Cerebellar cortex (tissue), 1 donor: ENCODE results near the gene DNAJC16.
A peak's percentile ranks its signal among the peaks of the same experiment; 100 is the strongest.
"Not testable (repeated sequence)": the region's sequence is repeated elsewhere in the genome, so short reads cannot be mapped to it uniquely, and the experiment has no call there.

Experiments used
- DNase-seq: peaks from one replicate; pipeline ENCODE4 v3.0.0-alpha.2; 2015; ENCODE audit warnings: low spot score

Gene DNAJC16

GRCh38 chr1:15526490-15527339 is at the start of gene DNAJC16:
Gene DNAJC16, plus strand, starts transcription at chr1:15526848. Its CDS starts 2,258 bp downstream, at chr1:15529106.
- peak; percentile 100 for DNase-seq

- no peak for DNase-seq
Measured at GRCh38 chr1:15476927-15477326, 49.7 kb upstream of the DNAJC16 start.

GRCh38 chr1:15477646-15478212 is 48.9 kb upstream of the DNAJC16 start:
- no peak for DNase-seq

- DNase-seq: no peak
Measured at GRCh38 chr1:15479654-15480347, 46.8 kb upstream of the DNAJC16 start.

GRCh38 chr1:15482455-15482854 is 44.2 kb upstream of the DNAJC16 start:
- DNase-seq: not testable (repeated sequence)

- DNase-seq: not testable (repeated sequence)
Measured at GRCh38 chr1:15482983-15483543, 43.6 kb upstream of the DNAJC16 start.

GRCh38 chr1:15483971-15484370 is 42.7 kb upstream of the DNAJC16 start:
- DNase-seq: no peak

GRCh38 chr1:15484443-15484842 is 42.2 kb upstream of the DNAJC16 start:
- DNase-seq: not testable (repeated sequence)

GRCh38 chr1:15485636-15486035 is 41.0 kb upstream of the DNAJC16 start:
- DNase-seq: no peak

GRCh38 chr1:15486844-15487610 is 39.6 kb upstream of the DNAJC16 start:
- DNase-seq: not testable (repeated sequence)

- no peak for DNase-seq
Measured at GRCh38 chr1:15488371-15488770, 38.3 kb upstream of the DNAJC16 start.

GRCh38 chr1:15489052-15489736 is 37.5 kb upstream of the DNAJC16 start:
- DNase-seq: peak; percentile 33

GRCh38 chr1:15491010-15491409 is 35.6 kb upstream of the DNAJC16 start:
- not testable (repeated sequence) for DNase-seq

- no peak for DNase-seq
Measured at GRCh38 chr1:15492596-15492995, 34.1 kb upstream of the DNAJC16 start.

GRCh38 chr1:15493869-15494390 is 32.7 kb upstream of the DNAJC16 start:
- no peak for DNase-seq

- DNase-seq: no peak
Measured at GRCh38 chr1:15500184-15501178, 26.2 kb upstream of the DNAJC16 start.

- peak; percentile 37 for DNase-seq
Measured at GRCh38 chr1:15501208-15502032, 25.2 kb upstream of the DNAJC16 start.

- DNase-seq: no peak
Measured at GRCh38 chr1:15504436-15504835, 22.2 kb upstream of the DNAJC16 start.

GRCh38 chr1:15506831-15507230 is 19.8 kb upstream of the DNAJC16 start:
- DNase-seq: no peak
